A204.1 (cell line): ENCODE measurements around the gene VSTM2B.

Experiments
- FAIRE-seq: peaks from 2 replicates; lab custom pipeline; 2012; peaks lifted over from hg19 to GRCh38; lab: Jason Lieb, UNC

The VSTM2B gene

GRCh38 chr19:29568036-29569025, 42.5 kb downstream of the VSTM2B start:
- no peak for FAIRE-seq

GRCh38 chr19:29569038-29569911, 43.5 kb downstream of the VSTM2B start:
- FAIRE-seq, result no peak

- no peak for FAIRE-seq
Observed at GRCh38 chr19:29571181-29571580, 45.4 kb downstream of the VSTM2B start.

GRCh38 chr19:29573486-29573885, 47.7 kb downstream of the VSTM2B start:
- FAIRE-seq, result no peak

- FAIRE-seq, result no peak
Observed at GRCh38 chr19:29574510-29574909, 48.7 kb downstream of the VSTM2B start.

GRCh38 chr19:29576046-29576606, 50.3 kb downstream of the VSTM2B start:
- no peak for FAIRE-seq

- no peak for FAIRE-seq
Observed at GRCh38 chr19:29576761-29577648, 51.2 kb downstream of the VSTM2B start.

GRCh38 chr19:29577649-29577963, 51.8 kb downstream of the VSTM2B start:
- FAIRE-seq, result no peak

- no peak for FAIRE-seq
Observed at GRCh38 chr19:29578349-29578748, 52.6 kb downstream of the VSTM2B start.

- FAIRE-seq, result no peak
Observed at GRCh38 chr19:29579308-29579910, 53.6 kb downstream of the VSTM2B start.

- FAIRE-seq, result no peak
Observed at GRCh38 chr19:29581398-29581797, 55.6 kb downstream of the VSTM2B start.

- no peak for FAIRE-seq
Observed at GRCh38 chr19:29583196-29583999, 57.6 kb downstream of the VSTM2B start.

- no peak for FAIRE-seq
Observed at GRCh38 chr19:29586401-29586800, 60.6 kb downstream of the VSTM2B start.

GRCh38 chr19:29587059-29587458, 61.3 kb downstream of the VSTM2B start:
- FAIRE-seq, result no peak

GRCh38 chr19:29587518-29587986, 61.8 kb downstream of the VSTM2B start:
- FAIRE-seq, result no peak

GRCh38 chr19:29588095-29588494, 62.3 kb downstream of the VSTM2B start:
- FAIRE-seq, result no peak

GRCh38 chr19:29590278-29590677, 64.5 kb downstream of the VSTM2B start:
- FAIRE-seq, result no peak

- FAIRE-seq, result no peak
Observed at GRCh38 chr19:29591670-29592069, 65.9 kb downstream of the VSTM2B start.

- no peak for FAIRE-seq
Observed at GRCh38 chr19:29593869-29594268, 68.1 kb downstream of the VSTM2B start.

- FAIRE-seq, result no peak
Observed at GRCh38 chr19:29596080-29596727, 70.4 kb downstream of the VSTM2B start.
